DND-41 (cell line): ENCODE measurements around the gene MT1M.

ENCODE experiments used
- EZH2 ChIP-seq: IDR thresholded peaks from 3 replicates; pipeline ENCODE4 v1.6.1; 2012; ENCODE audit warnings: borderline replicate concordance, low read depth, mild to moderate bottlenecking, moderate library complexity, low read length, inconsistent platforms; ENCODE audit not compliant: severe bottlenecking
- TF ChIP-seq, protein P1 (sequence below): IDR thresholded peaks from 2 replicates; pipeline ENCODE4 v1.5.1; 2012; ENCODE audit warnings: borderline replicate concordance, low read length, moderate library complexity, mild to moderate bottlenecking; ENCODE audit not compliant: poor library complexity, severe bottlenecking; ENCODE audit errors: extremely low read depth

DNA sequence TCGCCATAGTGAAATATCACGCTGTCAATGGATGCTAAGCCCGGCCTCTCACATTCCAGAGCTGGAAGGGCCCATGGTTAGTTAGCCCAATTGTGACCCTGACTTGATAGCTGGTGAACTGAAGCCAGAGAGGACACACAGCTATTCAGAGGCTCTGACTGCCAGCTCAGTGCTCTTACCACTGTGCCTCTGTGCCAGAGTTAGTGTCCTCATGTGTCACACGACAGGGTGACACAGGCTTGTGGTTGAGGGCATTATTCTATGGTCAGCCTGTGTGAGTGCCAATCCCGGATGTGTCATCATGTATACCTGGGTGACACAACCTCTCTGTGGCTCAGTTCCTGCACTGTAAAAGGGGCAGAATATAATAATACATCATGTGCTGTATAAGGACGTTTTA is 47.4 kb downstream of the MT1M start:
- TF ChIP-seq, protein P1, sequence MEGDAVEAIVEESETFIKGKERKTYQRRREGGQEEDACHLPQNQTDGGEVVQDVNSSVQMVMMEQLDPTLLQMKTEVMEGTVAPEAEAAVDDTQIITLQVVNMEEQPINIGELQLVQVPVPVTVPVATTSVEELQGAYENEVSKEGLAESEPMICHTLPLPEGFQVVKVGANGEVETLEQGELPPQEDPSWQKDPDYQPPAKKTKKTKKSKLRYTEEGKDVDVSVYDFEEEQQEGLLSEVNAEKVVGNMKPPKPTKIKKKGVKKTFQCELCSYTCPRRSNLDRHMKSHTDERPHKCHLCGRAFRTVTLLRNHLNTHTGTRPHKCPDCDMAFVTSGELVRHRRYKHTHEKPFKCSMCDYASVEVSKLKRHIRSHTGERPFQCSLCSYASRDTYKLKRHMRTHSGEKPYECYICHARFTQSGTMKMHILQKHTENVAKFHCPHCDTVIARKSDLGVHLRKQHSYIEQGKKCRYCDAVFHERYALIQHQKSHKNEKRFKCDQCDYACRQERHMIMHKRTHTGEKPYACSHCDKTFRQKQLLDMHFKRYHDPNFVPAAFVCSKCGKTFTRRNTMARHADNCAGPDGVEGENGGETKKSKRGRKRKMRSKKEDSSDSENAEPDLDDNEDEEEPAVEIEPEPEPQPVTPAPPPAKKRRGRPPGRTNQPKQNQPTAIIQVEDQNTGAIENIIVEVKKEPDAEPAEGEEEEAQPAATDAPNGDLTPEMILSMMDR = no peak
- no peak for TF ChIP-seq EZH2
